NCI-H345 (cell line): Measurements from ENCODE around the gene CFAP221.

Experiments used
- DNase-seq: peaks from one replicate; lab custom pipeline; 2025; lab: John Stamatoyannopoulos, UW

The CFAP221 gene

DNA sequence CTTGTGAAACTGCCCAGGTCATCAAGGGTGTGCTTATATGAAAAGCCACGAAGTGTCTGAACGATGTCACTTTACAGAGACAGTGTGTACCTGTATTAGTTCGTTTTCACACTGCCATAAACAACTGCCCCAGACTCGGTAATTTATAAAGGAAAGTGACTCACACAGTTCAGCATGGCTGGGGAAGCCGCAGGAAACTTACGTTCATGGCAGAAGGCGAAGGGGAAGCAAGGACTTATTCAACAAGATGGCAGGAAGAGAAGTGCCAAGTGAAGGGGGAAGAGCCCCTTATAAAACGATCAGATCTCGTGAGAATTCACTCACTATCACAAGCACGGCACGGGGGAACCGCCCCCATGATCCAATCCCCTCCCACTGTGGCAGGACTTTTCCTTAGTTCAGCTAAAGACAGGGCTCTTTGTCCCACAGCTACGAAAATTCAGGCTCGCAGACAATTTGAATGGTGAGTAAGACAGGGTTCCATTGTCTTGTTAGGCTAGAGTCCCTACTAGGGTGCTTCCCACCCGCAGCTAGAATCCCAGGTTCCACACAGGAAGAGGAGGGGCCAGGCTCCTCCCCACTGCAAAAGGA is 154.9 kb downstream of the CFAP221 start:
- no peak for DNase-seq

DNA sequence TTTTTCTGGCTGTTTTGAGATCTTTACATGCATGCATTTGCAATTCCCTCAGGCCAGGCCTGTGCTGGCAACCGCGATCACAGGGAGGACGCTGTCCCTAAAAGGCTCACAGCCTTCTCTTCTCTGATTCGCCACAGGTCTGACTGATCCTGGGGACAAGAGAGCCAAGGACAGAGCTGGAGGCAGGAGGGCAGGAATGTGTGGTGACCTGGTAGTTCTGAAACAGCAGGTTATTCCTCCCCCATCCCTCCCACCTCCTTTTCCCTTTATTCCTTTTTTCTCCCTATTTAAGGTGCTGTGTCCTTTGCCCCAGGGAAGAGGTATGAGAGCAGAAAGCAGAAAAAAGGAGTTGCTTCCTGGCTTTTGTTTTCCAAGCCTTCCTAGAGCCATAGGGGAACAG is 156.6 kb downstream of the CFAP221 start:
- DNase-seq = no peak

DNA sequence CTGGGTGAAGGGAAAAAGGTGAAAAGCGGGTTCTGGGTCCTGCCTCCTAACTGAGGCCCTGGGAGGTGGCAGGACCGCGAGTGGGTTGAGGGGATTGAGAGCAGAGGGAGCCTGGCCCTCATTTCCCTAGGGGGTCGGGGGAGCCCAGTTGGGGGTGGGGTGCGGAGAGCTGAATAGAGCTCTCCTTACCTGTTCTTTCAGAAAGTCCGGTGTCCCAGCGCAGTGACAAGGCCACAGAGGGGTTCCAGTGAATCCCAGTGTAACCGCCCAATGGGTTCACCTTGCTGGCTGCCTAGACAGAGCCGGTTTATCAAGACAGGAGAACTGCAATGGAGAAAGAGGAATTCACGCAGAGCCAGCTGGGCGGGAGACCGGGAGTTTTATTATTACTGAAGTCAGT is 157.1 kb downstream of the CFAP221 start:
- DNase-seq = no peak

DNA sequence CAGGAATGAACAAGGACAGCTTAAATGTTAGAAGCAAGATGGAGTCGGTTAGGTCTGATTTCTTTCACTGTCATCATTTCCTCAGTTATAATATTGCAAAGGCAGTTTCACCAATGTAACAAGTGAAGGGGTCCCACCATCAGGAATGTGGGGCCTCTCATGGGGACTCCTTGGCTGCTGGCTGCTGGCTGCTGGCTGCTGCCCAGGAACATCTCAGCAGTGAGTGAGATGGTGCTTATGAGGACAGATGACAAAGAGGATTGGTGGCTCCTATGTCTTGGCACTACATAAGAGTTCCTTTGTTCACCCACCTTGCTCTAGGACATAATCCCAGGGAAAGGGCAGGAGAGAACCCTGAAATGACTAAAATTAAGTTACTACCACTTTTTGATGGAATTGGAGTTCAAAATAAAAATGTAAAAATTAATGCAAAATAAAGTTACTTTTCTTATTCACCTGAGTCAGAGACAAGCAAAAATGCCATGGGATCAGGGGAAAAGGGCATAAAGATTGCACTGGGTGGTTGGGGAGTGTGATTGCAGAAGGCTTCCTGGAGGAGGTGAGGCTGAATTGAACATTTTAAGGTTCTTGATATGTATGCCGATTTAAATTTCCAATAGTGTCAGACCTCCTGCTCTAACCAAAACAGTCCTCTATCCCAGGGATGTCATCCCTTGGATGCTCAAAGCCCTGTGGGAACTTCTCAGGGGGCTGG is 158.1 kb downstream of the CFAP221 start:
- DNase-seq = no peak

DNA sequence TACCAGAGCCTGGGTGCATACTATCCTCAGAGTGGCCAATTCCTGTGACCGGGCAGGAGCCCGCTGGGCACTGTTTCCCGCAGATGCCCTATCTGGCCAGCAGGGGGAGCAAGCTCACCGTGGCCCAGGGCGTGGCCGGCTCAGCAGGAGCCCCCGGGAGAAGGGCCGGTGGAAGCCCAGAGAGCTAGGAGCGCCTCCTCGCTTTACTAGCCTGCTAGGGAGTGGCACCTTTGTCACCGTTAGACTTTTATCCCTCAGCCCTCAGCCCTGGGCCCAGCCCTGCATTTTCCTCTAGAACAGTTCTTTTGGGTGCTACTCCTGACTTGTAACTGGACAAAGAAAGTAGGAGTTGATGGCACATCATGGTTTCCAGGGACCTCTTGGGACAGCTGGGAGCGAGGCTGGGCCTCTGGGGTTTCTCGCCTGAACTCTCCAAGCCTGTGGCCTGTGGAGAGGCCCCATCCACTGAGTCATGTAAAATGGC is 158.7 kb downstream of the CFAP221 start:
- DNase-seq = peak; percentile 50

DNA sequence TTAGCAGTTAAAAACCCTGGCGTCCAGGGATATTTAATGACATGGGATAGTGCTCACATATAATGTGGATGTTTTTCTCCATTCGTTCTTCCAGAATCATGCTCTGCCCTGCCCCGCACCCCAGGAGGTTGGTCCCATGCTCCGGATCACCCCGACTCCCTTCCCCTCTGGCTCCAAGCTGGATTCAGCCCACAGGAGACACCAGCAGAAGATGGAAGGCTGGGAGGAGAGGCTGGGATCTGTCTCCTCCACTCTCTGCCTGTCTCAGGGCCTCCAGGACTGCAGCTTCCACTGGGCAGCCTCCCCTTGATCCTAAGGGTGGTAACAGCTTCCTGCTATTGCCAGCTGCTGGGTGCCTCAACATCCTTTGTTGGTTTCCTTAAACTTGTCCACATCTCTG is 159.3 kb downstream of the CFAP221 start:
- no peak for DNase-seq

DNA sequence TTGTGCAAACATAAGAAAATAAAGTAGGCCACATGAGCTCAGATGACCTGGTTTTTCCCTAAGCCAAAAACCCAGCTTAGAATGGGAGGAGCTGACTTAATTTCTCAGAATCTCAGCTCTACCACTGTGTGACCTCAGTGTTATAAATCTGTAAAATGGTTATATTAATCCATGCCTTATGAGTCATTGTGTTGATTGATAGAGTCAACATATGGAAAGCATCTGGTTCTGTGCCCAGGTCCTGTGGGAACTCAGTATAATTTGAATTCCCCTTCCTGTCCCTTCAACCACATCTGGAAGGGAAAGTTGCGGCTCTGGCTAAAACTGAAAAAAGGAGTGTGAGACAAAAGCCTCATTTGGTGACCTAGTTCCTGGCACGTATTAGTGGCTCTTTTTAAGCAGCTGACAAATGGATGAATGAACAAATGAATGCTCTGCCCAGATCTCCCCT is 160.4 kb downstream of the CFAP221 start:
- DNase-seq = no peak

DNA sequence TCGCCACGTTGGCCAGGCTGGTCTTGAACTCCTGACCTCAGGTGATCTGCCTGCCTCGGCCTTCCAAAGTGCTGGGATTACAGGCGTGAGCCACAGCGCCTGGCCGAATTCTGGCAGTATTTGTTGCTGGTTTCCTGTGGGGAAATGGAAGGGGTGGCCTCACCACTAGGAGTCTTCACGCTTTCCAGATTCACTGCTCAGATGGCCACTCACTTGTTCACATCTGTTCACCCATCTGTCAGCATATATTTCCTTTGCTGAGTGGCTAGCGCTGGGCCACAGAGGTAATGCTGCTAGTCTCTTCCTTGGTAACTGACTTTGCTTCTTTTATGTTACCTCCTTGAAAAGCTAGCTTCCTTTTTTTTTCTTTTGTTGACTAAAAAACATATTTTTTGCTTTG is 162.0 kb downstream of the CFAP221 start:
- DNase-seq = no peak
